ENCODE results near the gene NUP133. TPM values are rescaled to one million over a fixed set of nuclear protein-coding genes. Genes with fewer than 3 reads are reported as not detected.

Gene NUP133
- total and polyA plus RNA-seq, 4 donors = 12.9 to 57.6 (median 25.3) TPM

- Histone ChIP-seq H3K27ac (ENCODE audit: low read depth in 1 of 2, low read length in 1 of 2) (peak overlapping the region in 1 of 2 donors; percentile 81), H3K9ac (ENCODE audit: insufficient read depth in 1 of 2, low read length in 2 of 2) (no peak overlapping the region), H3K4me1 (ENCODE audit: control insufficient read depth in 5 of 5, insufficient read depth in 5 of 5, low read length in 5 of 5) (peaks cover 0 to 26% (median 3%) of the 10 kb centered on the region in 5 donors), H3K9me3 (ENCODE audit: control insufficient read depth in 4 of 4, insufficient read depth in 3 of 4, low read length in 3 of 4) (peaks cover 0 to 2% (median 0%) of the 10 kb centered on the region in 4 donors), H3K36me3 (ENCODE audit: control insufficient read depth in 4 of 4, insufficient read depth in 4 of 4, low read length in 4 of 4) (no peaks in the 10 kb centered on the region), H3K27me3 (ENCODE audit: control insufficient read depth in 3 of 3, insufficient read depth in 3 of 3, low read length in 2 of 3) (peaks cover 0 to 59% (median 58%) of the 10 kb centered on the region in 3 donors), H3K4me3 (no peak overlapping the region)
- ATAC-seq (ENCODE audit: insufficient read depth, low FRiP score) (no peak), DNase-seq (no peak)
- 32 to 42% methylated on average over 18 of the region's 18 CpGs for WGBS, 2 donors
- TF ChIP-seq, protein P1, sequence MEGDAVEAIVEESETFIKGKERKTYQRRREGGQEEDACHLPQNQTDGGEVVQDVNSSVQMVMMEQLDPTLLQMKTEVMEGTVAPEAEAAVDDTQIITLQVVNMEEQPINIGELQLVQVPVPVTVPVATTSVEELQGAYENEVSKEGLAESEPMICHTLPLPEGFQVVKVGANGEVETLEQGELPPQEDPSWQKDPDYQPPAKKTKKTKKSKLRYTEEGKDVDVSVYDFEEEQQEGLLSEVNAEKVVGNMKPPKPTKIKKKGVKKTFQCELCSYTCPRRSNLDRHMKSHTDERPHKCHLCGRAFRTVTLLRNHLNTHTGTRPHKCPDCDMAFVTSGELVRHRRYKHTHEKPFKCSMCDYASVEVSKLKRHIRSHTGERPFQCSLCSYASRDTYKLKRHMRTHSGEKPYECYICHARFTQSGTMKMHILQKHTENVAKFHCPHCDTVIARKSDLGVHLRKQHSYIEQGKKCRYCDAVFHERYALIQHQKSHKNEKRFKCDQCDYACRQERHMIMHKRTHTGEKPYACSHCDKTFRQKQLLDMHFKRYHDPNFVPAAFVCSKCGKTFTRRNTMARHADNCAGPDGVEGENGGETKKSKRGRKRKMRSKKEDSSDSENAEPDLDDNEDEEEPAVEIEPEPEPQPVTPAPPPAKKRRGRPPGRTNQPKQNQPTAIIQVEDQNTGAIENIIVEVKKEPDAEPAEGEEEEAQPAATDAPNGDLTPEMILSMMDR (IDR thresholded peaks at IDR 0.05; ENCODE audit: control extremely low read depth, extremely low read depth) = no peak
These were observed 98.3 kb downstream of the NUP133 start for GRCh38 chr1:229409616-229410369.

GRCh38 chr1:229408458-229409037 lies 99.6 kb downstream of the NUP133 start:
- DNase-seq (peak in 2 of 3 donors; percentile 29), ATAC-seq (ENCODE audit: insufficient read depth, low FRiP score) (no peak)
- peaks cover 0 to 26% (median 3%) of the 10 kb centered on the region in 5 donors for H3K4me1 ChIP-seq (ENCODE audit: control insufficient read depth in 5 of 5, insufficient read depth in 5 of 5, low read length in 5 of 5)
- peak overlapping the region in 1 of 2 donors; percentile 22 for H3K27ac ChIP-seq (ENCODE audit: low read depth in 1 of 2, low read length in 1 of 2)
- H3K9ac ChIP-seq (ENCODE audit: insufficient read depth in 1 of 2, low read length in 2 of 2) = no peak overlapping the region
- H3K4me3 ChIP-seq = no peak overlapping the region
- no peaks in the 10 kb centered on the region for H3K36me3 ChIP-seq (ENCODE audit: control insufficient read depth in 4 of 4, insufficient read depth in 4 of 4, low read length in 4 of 4)
- WGBS, 2 donors = 54 to 57% methylated on average over 8 of the region's 8 CpGs
- TF ChIP-seq, protein P1 (IDR thresholded peaks at IDR 0.05; ENCODE audit: control extremely low read depth, extremely low read depth) = no peak
- peaks cover 0 to 2% (median 0%) of the 10 kb centered on the region in 4 donors for H3K9me3 ChIP-seq (ENCODE audit: control insufficient read depth in 4 of 4, insufficient read depth in 3 of 4, low read length in 3 of 4)
- H3K27me3 ChIP-seq (ENCODE audit: control insufficient read depth in 3 of 3, insufficient read depth in 3 of 3, low read length in 2 of 3) = peaks cover 0 to 59% (median 58%) of the 10 kb centered on the region in 3 donors

DNA sequence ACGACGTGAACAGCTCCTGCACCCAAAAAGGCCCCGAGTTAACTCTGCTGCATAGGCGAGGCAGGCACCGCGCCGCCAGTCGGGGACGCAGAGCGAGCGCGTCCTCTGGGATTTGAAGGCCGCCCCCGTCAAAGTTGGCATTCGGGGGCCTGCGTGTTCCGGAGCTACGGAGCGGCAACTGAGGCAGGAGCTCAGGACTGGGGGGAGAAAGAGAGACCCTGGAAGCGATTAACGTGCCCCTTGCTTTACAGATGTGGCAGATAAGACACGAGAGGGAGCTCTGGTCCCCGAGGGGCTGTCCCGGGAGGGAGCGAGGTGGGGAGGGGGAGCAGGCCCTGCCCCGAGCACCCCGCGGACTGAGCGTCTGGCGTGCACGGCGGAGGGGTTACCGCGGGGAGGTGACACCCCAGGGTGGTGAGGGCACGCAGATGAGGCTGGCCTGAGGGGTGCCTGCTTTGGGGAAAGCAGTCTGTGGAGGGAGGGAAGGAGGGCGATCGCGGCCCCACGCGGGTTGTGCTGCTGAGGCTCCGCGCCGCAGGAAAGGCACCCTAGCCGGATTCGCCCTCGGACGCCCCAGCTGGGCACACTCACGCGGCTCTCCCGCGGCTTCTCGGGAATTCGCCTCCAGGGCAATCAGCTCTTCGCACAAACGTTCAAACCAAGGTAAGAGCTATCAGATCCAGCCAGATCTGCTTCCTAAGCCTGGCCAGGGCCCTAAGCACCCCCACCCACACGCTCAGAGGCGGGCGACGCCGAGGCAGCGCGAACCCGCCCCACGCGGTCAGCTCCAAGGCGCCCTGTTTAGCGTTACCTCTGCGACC lies 100.7 kb downstream of the NUP133 start:
- peaks cover 0 to 2% (median 0%) of the 10 kb centered on the region in 4 donors for H3K9me3 ChIP-seq (ENCODE audit: control insufficient read depth in 4 of 4, insufficient read depth in 3 of 4, low read length in 3 of 4)
- no peaks in the 10 kb centered on the region for H3K36me3 ChIP-seq (ENCODE audit: control insufficient read depth in 4 of 4, insufficient read depth in 4 of 4, low read length in 4 of 4)
- ATAC-seq (ENCODE audit: insufficient read depth, low FRiP score) = no peak
- H3K4me3 ChIP-seq = no peak overlapping the region
- peaks cover 0 to 24% (median 3%) of the 10 kb centered on the region in 5 donors for H3K4me1 ChIP-seq (ENCODE audit: control insufficient read depth in 5 of 5, insufficient read depth in 5 of 5, low read length in 5 of 5)
- no peak overlapping the region for H3K27ac ChIP-seq (ENCODE audit: low read depth in 1 of 2, low read length in 1 of 2)
- H3K27me3 ChIP-seq (ENCODE audit: control insufficient read depth in 3 of 3, insufficient read depth in 3 of 3, low read length in 2 of 3) = peaks cover 0 to 65% (median 58%) of the 10 kb centered on the region in 3 donors
- 3 to 7% methylated on average over 67 to 68 of the region's 68 CpGs for WGBS, 2 donors
- TF ChIP-seq, protein P1 (IDR thresholded peaks at IDR 0.05; ENCODE audit: control extremely low read depth, extremely low read depth) = no peak
- no peak for DNase-seq
- H3K9ac ChIP-seq (ENCODE audit: insufficient read depth in 1 of 2, low read length in 2 of 2) = no peak overlapping the region
